H9 (cell line): ENCODE results near the gene FBRSL1. TPM values are rescaled to one million over a fixed set of nuclear protein-coding genes. Genes with fewer than 3 reads are reported as not detected.

Experiments used
- DNase-seq: peaks from one replicate; pipeline ENCODE4 v3.0.0-alpha.2; 2017
- H2AFZ ChIP-seq: one replicate; pipeline ENCODE4 v1.6.1; 2013; ENCODE audit warnings: mild to moderate bottlenecking, low read length, control low read depth, moderate library complexity
- H2AK5ac ChIP-seq: 2 replicates; pipeline ENCODE4 v1.6.1; 2013; ENCODE audit warnings: low read length, control low read depth, mixed read lengths; ENCODE audit not compliant: insufficient read length
- H2BK120ac ChIP-seq: one replicate; pipeline ENCODE4 v1.6.1; 2013; ENCODE audit warnings: low read depth, mild to moderate bottlenecking, low read length, control low read depth, inconsistent platforms; ENCODE audit not compliant: poor library complexity, severe bottlenecking
- H2BK12ac ChIP-seq: 2 replicates; pipeline ENCODE4 v1.6.1; 2013; ENCODE audit warnings: low read length, control low read depth, mixed read lengths, low read depth; ENCODE audit not compliant: insufficient read length
- H2BK15ac ChIP-seq: 2 replicates; pipeline ENCODE4 v1.6.1; 2013; ENCODE audit warnings: low read depth, low read length, control low read depth
- H2BK20ac ChIP-seq: one replicate; pipeline ENCODE4 v1.6.1; 2013; ENCODE audit warnings: low read depth, mild to moderate bottlenecking, low read length, control low read depth, inconsistent platforms; ENCODE audit not compliant: poor library complexity, severe bottlenecking
- H2BK5ac ChIP-seq: 2 replicates; pipeline ENCODE4 v1.6.1; 2013; ENCODE audit warnings: low read length, control low read depth, mixed read lengths; ENCODE audit not compliant: insufficient read length
- H3K14ac ChIP-seq: 2 replicates; pipeline ENCODE4 v1.6.1; 2013; ENCODE audit warnings: low read length, control low read depth; ENCODE audit not compliant: insufficient read depth
- H3K18ac ChIP-seq: 2 replicates; pipeline ENCODE4 v1.6.1; 2013; ENCODE audit warnings: low read depth, mild to moderate bottlenecking, mixed read lengths, low read length, control low read depth; ENCODE audit not compliant: insufficient read length
- H3K23ac ChIP-seq: 2 replicates; pipeline ENCODE4 v1.6.1; 2013; ENCODE audit warnings: low read length, control low read depth, mixed read lengths, low read depth; ENCODE audit not compliant: insufficient read length
- H3K23me2 ChIP-seq: 2 replicates; pipeline ENCODE4 v1.6.1; 2013; ENCODE audit warnings: low read depth, mild to moderate bottlenecking, mixed read lengths, low read length, control low read depth; ENCODE audit not compliant: insufficient read length, poor library complexity, severe bottlenecking
- H3K27ac ChIP-seq: 2 replicates; pipeline ENCODE4 v1.5.1; 2013; ENCODE audit warnings: low read length, control low read depth, mixed read lengths, low read depth; ENCODE audit not compliant: insufficient read length
- H3K27me3 ChIP-seq: 2 replicates; pipeline ENCODE4 v1.6.1; 2013; ENCODE audit warnings: low read length, control low read depth, inconsistent platforms; ENCODE audit not compliant: insufficient read depth
- H3K4ac ChIP-seq: 2 replicates; pipeline ENCODE4 v1.6.1; 2013; ENCODE audit warnings: low read depth, mild to moderate bottlenecking, control low read depth, inconsistent platforms, low read length, moderate library complexity
- H3K4me1 ChIP-seq: 2 replicates; pipeline ENCODE4 v1.6.1; 2013; ENCODE audit warnings: low read length, control low read depth, inconsistent platforms; ENCODE audit not compliant: insufficient read depth
- H3K4me2 ChIP-seq: 2 replicates; pipeline ENCODE4 v1.6.1; 2013; ENCODE audit warnings: low read length, control low read depth, mixed read lengths; ENCODE audit not compliant: insufficient read length, insufficient read depth
- H3K56ac ChIP-seq: 2 replicates; pipeline ENCODE4 v1.6.1; 2013; ENCODE audit warnings: low read depth, mild to moderate bottlenecking, mixed read lengths, low read length, control low read depth; ENCODE audit not compliant: insufficient read length
- H3K79me1 ChIP-seq: 2 replicates; pipeline ENCODE4 v1.6.1; 2013; ENCODE audit warnings: low read depth, mild to moderate bottlenecking, moderate library complexity, low read length, control low read depth, inconsistent platforms; ENCODE audit not compliant: insufficient read depth, poor library complexity, severe bottlenecking
- H3K79me2 ChIP-seq: 2 replicates; pipeline ENCODE4 v1.6.1; 2013; ENCODE audit warnings: low read length, control low read depth, inconsistent platforms; ENCODE audit not compliant: insufficient read depth
- H3K9ac ChIP-seq: 2 replicates; pipeline ENCODE4 v1.6.1; 2013; ENCODE audit warnings: low read length, control low read depth, mixed read lengths; ENCODE audit not compliant: insufficient read length; ENCODE audit errors: extremely low read depth
- H3K9me3 ChIP-seq: one replicate; pipeline ENCODE4 v1.6.1; 2013; ENCODE audit warnings: low read depth, low read length, inconsistent platforms; ENCODE audit not compliant: control insufficient read depth
- H3T11ph ChIP-seq: one replicate; pipeline ENCODE4 v1.6.1; 2013; ENCODE audit warnings: mild to moderate bottlenecking, low read length, control low read depth, inconsistent platforms
- H4K20me1 ChIP-seq: one replicate; pipeline ENCODE4 v1.6.1; 2013; ENCODE audit not compliant: control insufficient read depth, insufficient read length, insufficient read depth
- H4K5ac ChIP-seq: 2 replicates; pipeline ENCODE4 v1.6.1; 2013; ENCODE audit warnings: low read depth, mild to moderate bottlenecking, mixed read lengths, low read length, control low read depth; ENCODE audit not compliant: insufficient read length
- H4K8ac ChIP-seq: replicated peaks from 2 replicates; pipeline ENCODE4 v1.6.1; 2013; ENCODE audit warnings: low read length, control low read depth, mixed read lengths, low read depth; ENCODE audit not compliant: insufficient read length
- H4K91ac ChIP-seq: 2 replicates; pipeline ENCODE4 v1.6.1; 2013; ENCODE audit warnings: low read depth, mild to moderate bottlenecking, moderate library complexity, mixed read lengths, low read length, control low read depth; ENCODE audit not compliant: insufficient read length
- H3K27ac Mint-ChIP-seq, 3 experiments: 2 replicates in 2 of 3; 3 replicates in 1 of 3; pipeline ENCODE4 v1.8.0; 2020 to 2021; ENCODE audit warnings: mixed read lengths in 3 of 3, mild to moderate bottlenecking in 1 of 3, moderate library complexity in 1 of 3
- H3K27me3 Mint-ChIP-seq: 2 replicates; pipeline ENCODE4 v1.8.0; 2021; ENCODE audit warnings: low read depth, mild to moderate bottlenecking, moderate library complexity, mixed read lengths
- H3K36me3 Mint-ChIP-seq, 3 experiments: 2 replicates in 2 of 3; 3 replicates in 1 of 3; pipeline ENCODE4 v1.8.0; 2020 to 2021; ENCODE audit warnings: low read depth in 3 of 3, mixed read lengths in 3 of 3; ENCODE audit not compliant: insufficient read depth in 1 of 3
- H3K4me1 Mint-ChIP-seq, 2 experiments: 2 replicates each; pipeline ENCODE4 v1.8.0; 2020; ENCODE audit warnings: mixed read lengths in 2 of 2
- H3K4me3 Mint-ChIP-seq, 2 experiments: 2 replicates in 1 of 2; 3 replicates in 1 of 2; pipeline ENCODE4 v1.8.0; 2020 to 2021; ENCODE audit warnings: mild to moderate bottlenecking in 2 of 2, mixed read lengths in 2 of 2, moderate library complexity in 1 of 2
- H3K9me3 Mint-ChIP-seq, 2 experiments: 2 replicates in 1 of 2; 3 replicates in 1 of 2; pipeline ENCODE4 v1.8.0; 2020; ENCODE audit warnings: mild to moderate bottlenecking in 2 of 2, mixed read lengths in 2 of 2, moderate library complexity in 1 of 2
- WGBS: extraction: QIAGEN DNeasy Blood & Tissue Kit; methylation state at CpG from one replicate; pipeline ENCODE4 v1.1.7; 2013; ENCODE audit warnings: missing lambda C conversion rate, low lambda C conversion rate, mixed read lengths; ENCODE audit not compliant: insufficient read length; ENCODE audit errors: extremely low coverage; 5-methylcytosine and 5-hydroxymethylcytosine counted together
- total RNA-seq: library from RNA; stranded (reverse); gene quantifications from 2 replicates; pipeline ENCODE4 v1.2.1, GENCODE V29; 2021
- TF ChIP-seq, protein P1 (sequence below): fragments of 200-600 bp; sonication (generic); conservative IDR thresholded peaks from 3 replicates; pipeline ENCODE4 v1.8.0; 2021; ENCODE audit warnings: antibody characterized with exemption, mild to moderate bottlenecking

FBRSL1 gene
- total RNA-seq, 1 experiment from 2014 or later: 90.8 TPM

DNA sequence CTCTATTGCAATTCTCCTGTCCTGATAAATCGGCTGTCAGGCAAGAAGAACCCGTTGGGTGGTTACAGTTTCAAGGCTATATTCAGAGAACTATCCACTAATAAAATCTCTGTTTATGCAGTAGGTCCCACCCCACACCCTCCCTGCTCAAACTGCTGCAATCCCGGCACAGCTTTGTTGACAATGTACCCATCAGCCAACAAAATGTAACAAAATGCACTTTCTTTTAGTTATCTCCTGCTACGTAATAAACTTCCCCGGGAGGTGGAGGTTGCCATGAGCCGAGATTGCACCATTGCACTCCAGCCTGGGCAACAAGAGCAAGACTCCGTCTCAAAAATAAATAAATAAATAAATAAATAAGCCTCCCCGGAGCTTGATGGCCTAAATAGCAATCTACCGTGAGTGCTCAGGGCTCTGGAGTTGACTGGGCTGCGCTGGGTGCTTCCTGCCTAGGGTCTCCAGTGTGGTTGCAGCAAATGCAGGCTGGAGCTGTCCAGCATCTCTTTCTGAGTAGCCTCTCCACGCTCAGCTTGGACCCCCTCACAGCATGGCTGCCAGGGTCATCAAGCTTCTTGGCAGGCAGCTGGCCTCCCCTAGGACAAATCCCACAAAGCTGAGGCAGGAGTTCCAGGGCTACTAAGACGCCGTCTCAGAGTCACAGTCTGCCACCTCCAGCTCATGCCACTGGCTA lies 43.2 kb upstream of the FBRSL1 start:
- Histone ChIP-seq H4K5ac (no peak overlapping the region), H3K4me1 (no peaks in the 10 kb centered on the region), H3K27ac (no peak overlapping the region), H3K79me1 (no peaks in the 10 kb centered on the region), H3T11ph (no peak overlapping the region), H3K27me3 (peaks cover 9% of the 10 kb centered on the region; the same call in 1 of the 2 replicates), H2BK12ac (no peak overlapping the region), H4K8ac (no peak overlapping the region), H2BK20ac (no peak overlapping the region), H3K14ac (no peak overlapping the region), H2AK5ac (no peak overlapping the region), H2BK120ac (no peak overlapping the region), H3K23ac (no peak overlapping the region), H3K79me2 (no peaks in the 10 kb centered on the region), H3K56ac (no peak overlapping the region), H4K20me1 (no peaks in the 10 kb centered on the region), H3K23me2 (peaks cover 3% of the 10 kb centered on the region), H3K4me2 (peak overlapping the region; percentile 26), H2BK15ac (no peak overlapping the region), H4K91ac (no peak overlapping the region), H2BK5ac (no peak overlapping the region), H2AFZ (no peak overlapping the region), H3K18ac (no peak overlapping the region), H3K4ac (no peak overlapping the region), H3K9ac (no peak overlapping the region), H3K9me3 (no peaks in the 10 kb centered on the region)
- WGBS: no CpG with 5 or more reads among the region's 13 CpGs
- TF ChIP-seq, protein P1, sequence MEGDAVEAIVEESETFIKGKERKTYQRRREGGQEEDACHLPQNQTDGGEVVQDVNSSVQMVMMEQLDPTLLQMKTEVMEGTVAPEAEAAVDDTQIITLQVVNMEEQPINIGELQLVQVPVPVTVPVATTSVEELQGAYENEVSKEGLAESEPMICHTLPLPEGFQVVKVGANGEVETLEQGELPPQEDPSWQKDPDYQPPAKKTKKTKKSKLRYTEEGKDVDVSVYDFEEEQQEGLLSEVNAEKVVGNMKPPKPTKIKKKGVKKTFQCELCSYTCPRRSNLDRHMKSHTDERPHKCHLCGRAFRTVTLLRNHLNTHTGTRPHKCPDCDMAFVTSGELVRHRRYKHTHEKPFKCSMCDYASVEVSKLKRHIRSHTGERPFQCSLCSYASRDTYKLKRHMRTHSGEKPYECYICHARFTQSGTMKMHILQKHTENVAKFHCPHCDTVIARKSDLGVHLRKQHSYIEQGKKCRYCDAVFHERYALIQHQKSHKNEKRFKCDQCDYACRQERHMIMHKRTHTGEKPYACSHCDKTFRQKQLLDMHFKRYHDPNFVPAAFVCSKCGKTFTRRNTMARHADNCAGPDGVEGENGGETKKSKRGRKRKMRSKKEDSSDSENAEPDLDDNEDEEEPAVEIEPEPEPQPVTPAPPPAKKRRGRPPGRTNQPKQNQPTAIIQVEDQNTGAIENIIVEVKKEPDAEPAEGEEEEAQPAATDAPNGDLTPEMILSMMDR: no peak
- no peak overlapping the region; a peak in 1 of 7 replicates for H3K27ac Mint-ChIP-seq
- H3K36me3 Mint-ChIP-seq: peaks cover 0 to 16% (median 6%) of the 10 kb centered on the region in 3 experiments; a peak in 4 of 7 replicates
- H3K27me3 Mint-ChIP-seq: peaks cover 96% of the 10 kb centered on the region
- H3K4me3 Mint-ChIP-seq: peak overlapping the region in 1 of 2 experiments; percentile 70; a peak in 1 of 5 replicates
- H3K9me3 Mint-ChIP-seq: peaks cover 18 to 48% of the 10 kb centered on the region in 2 experiments
- no peak for DNase-seq
- H3K4me1 Mint-ChIP-seq: peaks cover 10 to 12% of the 10 kb centered on the region in 2 experiments
